Tibial nerve (tissue), 4 donors: Measurements from ENCODE around the gene SLC12A7. TPM values are rescaled to one million over a fixed set of nuclear protein-coding genes. Genes with fewer than 3 reads are reported as not detected.

Experiments used
- DNase-seq, 2 donors: peaks; one replicate each; pipeline ENCODE4 v3.0.0-alpha.2; 2019; ENCODE audit warnings: low spot score in 2 of 2
- H3K27ac ChIP-seq, 4 donors: fragments of 200-600 bp; sonication (generic) in 3 of 4; one replicate each; pipeline ENCODE4 v1.5.1; 2017 to 2019; ENCODE audit warnings: mild to moderate bottlenecking in 1 of 4
- H3K27me3 ChIP-seq, 2 donors: fragments of 200-600 bp; sonication (generic) in 1 of 2; one replicate each; pipeline versions ENCODE4 v1.5.1 to v1.6.0; 2017 to 2019
- H3K36me3 ChIP-seq, 3 donors: fragments of 200-600 bp; sonication (generic); one replicate each; pipeline ENCODE4 v1.5.1; 2018 to 2019
- H3K4me1 ChIP-seq, 4 donors: fragments of 200-600 bp; sonication (generic) in 3 of 4; one replicate each; pipeline ENCODE4 v1.5.1; 2017 to 2019
- H3K4me3 ChIP-seq, 4 donors: fragments of 200-600 bp; sonication (generic) in 3 of 4; one replicate each; pipeline ENCODE4 v1.5.1; 2017 to 2019; ENCODE audit warnings: mild to moderate bottlenecking in 1 of 4, moderate library complexity in 1 of 4
- H3K9me3 ChIP-seq, 4 donors: fragments of 200-600 bp; sonication (generic) in 3 of 4; one replicate each; pipeline ENCODE4 v1.5.1; 2017 to 2019
- EP300 ChIP-seq, 2 donors: sonication (generic); formaldehyde crosslinking; IDR thresholded peaks; one replicate each; pipeline ENCODE4 v1.6.1; 2017; ENCODE audit warnings: antibody characterized with exemption in 2 of 2, mild to moderate bottlenecking in 1 of 2
- POLR2A ChIP-seq, 2 donors: fragments of 450-650 bp; IDR thresholded peaks; one replicate each; pipeline ENCODE4 v1.6.1; 2017; ENCODE audit warnings: antibody characterized with exemption in 2 of 2, mild to moderate bottlenecking in 2 of 2, moderate library complexity in 2 of 2
- WGBS, 2 donors: methylation state at CpG; one replicate each; pipeline ENCODE4 v1.1.5; 2018; 5-methylcytosine and 5-hydroxymethylcytosine counted together
- total RNA-seq, 4 donors: library from RNA; depleted of rRNA; stranded (reverse); fragments of >200 nt; gene quantifications; one replicate each; pipeline ENCODE4 v1.1.0, GENCODE V29; 2016
- TF ChIP-seq, protein P1 (sequence below), 5 experiments: fragments of 200-600 bp in 3 of 5; fragments of 450-650 bp in 2 of 5; sonication (generic) in 3 of 5; IDR thresholded peaks; one replicate each; pipeline ENCODE4 v1.5.1; 2016 to 2019; ENCODE audit warnings: antibody characterized with exemption in 5 of 5, mild to moderate bottlenecking in 3 of 5, moderate library complexity in 2 of 5

SLC12A7 gene
- total RNA-seq, 4 donors from 2014 or later: 11.4 to 39.3 (median 18.8) TPM

DNA sequence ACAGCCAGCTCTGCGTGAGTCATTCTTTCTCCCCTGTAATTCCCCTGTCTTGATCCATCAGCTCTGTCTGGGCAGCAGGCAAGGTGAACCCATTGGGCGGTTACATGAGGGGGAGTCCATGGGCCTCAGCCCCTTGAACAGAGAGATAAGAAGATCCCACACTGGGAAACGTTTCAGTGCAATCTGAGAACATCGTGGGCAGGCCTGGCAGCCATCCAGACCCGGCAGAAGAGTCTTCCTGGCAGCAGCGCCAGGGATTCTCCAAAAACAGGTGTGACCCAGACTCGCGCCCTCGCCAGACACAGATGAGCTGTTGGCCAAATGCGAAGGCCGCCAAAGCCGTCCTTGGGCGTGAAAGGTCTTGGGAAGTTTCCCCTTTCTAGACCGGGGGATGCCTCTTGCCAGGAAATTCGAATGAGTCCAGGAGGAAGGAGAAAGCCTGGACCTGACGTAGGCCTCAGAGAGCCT lies 6.4 kb upstream of the SLC12A7 start:
- Histone ChIP-seq H3K9me3 (no peaks in the 10 kb centered on the region), H3K27me3 (no peaks in the 10 kb centered on the region), H3K36me3 (no peaks in the 10 kb centered on the region), H3K4me3 (no peak overlapping the region), H3K4me1 (peaks cover 0 to 13% (median 2%) of the 10 kb centered on the region in 4 donors), H3K27ac (no peak overlapping the region)
- no peak for DNase-seq
- TF ChIP-seq, protein P1, sequence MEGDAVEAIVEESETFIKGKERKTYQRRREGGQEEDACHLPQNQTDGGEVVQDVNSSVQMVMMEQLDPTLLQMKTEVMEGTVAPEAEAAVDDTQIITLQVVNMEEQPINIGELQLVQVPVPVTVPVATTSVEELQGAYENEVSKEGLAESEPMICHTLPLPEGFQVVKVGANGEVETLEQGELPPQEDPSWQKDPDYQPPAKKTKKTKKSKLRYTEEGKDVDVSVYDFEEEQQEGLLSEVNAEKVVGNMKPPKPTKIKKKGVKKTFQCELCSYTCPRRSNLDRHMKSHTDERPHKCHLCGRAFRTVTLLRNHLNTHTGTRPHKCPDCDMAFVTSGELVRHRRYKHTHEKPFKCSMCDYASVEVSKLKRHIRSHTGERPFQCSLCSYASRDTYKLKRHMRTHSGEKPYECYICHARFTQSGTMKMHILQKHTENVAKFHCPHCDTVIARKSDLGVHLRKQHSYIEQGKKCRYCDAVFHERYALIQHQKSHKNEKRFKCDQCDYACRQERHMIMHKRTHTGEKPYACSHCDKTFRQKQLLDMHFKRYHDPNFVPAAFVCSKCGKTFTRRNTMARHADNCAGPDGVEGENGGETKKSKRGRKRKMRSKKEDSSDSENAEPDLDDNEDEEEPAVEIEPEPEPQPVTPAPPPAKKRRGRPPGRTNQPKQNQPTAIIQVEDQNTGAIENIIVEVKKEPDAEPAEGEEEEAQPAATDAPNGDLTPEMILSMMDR (IDR thresholded peaks at IDR 0.05): no peak
- TF ChIP-seq POLR2A (IDR thresholded peaks at IDR 0.05) (no peak), EP300 (IDR thresholded peaks at IDR 0.05) (no peak)
- 53 to 75% methylated on average over 12 to 16 of the region's 16 CpGs for WGBS, 2 donors

DNA sequence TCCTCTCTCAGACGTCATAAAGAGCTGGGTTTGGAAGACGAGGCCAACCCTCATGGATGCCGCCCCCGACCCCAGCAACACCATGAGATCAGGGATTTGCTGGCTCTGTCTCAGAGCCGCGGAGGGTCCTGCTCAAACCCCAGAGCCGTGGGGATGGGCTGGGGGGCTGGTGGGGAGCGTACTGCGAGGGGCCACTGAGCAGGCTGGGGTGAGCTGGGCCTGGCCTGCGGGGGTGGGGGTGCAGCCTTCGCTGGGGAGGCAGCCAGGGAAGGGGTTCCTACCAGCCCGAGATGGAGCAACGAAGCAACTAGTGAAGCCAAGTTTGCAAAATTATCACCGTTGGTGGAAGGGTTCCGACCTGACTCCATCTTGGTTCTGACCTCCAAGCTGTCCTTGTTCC lies 5.1 kb upstream of the SLC12A7 start:
- Histone ChIP-seq H3K4me3 (no peak overlapping the region), H3K27ac (no peak overlapping the region), H3K36me3 (no peaks in the 10 kb centered on the region), H3K9me3 (no peaks in the 10 kb centered on the region), H3K27me3 (no peaks in the 10 kb centered on the region), H3K4me1 (peaks cover 0 to 16% (median 2%) of the 10 kb centered on the region in 4 donors)
- 88 to 91% methylated on average over 15 of the region's 15 CpGs for WGBS, 2 donors
- TF ChIP-seq, protein P1 (IDR thresholded peaks at IDR 0.05): no peak
- TF ChIP-seq EP300 (IDR thresholded peaks at IDR 0.05) (no peak), POLR2A (IDR thresholded peaks at IDR 0.05) (no peak)
- no peak for DNase-seq

DNA sequence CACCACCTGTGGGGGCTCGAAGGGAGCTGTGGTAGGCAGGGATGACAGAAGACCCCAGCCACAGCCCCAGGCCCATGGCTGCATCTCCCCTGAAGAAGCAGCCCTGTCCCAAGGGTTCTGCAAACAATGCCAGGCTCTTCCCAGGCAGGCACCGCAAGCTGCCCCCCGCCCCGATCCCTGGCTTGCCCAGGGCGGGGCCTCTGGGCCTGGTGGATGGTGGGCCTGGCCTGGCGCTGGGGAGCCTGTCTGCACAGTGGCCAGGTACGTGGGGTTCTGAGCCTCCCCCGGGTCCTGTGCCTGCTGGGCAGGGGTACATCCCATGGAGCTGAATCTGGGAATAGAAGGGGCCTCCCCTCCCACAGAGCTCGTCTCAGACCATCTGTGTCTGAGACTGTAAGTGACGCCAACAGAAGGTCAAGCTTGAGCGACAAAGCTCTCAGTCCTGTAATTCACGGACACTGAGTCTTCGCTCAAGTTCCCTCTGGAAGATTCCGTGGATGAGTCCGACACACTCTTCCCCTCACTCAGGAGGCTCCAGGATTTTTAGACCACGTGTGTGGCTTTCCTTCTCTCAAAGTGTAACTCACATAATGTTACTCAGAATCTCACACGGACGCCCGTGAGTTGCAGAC lies 4.4 kb upstream of the SLC12A7 start:
- 86 to 91% methylated on average over 16 to 17 of the region's 19 CpGs for WGBS, 2 donors
- TF ChIP-seq POLR2A (IDR thresholded peaks at IDR 0.05): no peak
- TF ChIP-seq EP300 (IDR thresholded peaks at IDR 0.05): no peak
- TF ChIP-seq, protein P1 (IDR thresholded peaks at IDR 0.05): no peak
- Histone ChIP-seq H3K4me1 (peaks cover 0 to 17% (median 2%) of the 10 kb centered on the region in 4 donors), H3K27me3 (no peaks in the 10 kb centered on the region), H3K27ac (no peak overlapping the region), H3K36me3 (no peaks in the 10 kb centered on the region), H3K9me3 (no peaks in the 10 kb centered on the region), H3K4me3 (no peak overlapping the region)
- no peak for DNase-seq

DNA sequence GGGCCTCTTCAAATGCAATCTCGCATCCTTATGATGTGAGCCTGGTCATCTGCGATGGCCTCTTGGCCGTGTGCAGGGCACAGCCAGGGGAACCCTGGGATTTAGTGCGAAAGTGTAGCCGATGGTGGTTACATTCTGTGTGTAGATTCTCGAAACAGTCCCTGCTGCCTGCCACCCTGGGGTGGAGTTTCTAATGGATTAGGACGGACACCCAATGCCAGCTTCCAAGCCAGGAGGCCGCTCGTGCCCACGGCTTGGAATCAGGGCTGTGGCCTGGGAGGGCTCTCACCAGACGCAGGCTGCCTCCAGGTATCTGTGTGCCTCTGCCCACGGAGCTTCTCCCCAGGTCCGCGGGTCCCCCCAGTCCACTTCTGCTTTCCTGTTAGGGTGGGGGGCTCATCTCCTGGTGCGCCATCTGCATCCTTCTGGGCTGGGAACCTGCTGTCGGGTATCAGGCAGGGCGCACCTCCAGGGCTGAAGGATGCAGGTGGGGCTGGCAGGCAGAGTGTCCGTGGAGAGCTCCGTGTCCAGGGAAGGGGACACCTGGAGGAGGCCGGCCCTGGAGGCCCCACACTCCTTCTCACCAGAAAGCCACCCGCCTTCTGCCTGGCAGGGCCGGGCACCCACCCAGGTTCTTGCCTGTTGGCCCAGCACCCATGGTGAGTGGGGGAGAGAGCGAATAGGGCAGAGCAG lies 3.4 kb upstream of the SLC12A7 start:
- Histone ChIP-seq H3K4me1 (peaks cover 0 to 23% (median 8%) of the 10 kb centered on the region in 4 donors), H3K4me3 (no peak overlapping the region), H3K36me3 (no peaks in the 10 kb centered on the region), H3K9me3 (no peaks in the 10 kb centered on the region), H3K27ac (no peak overlapping the region), H3K27me3 (no peaks in the 10 kb centered on the region)
- TF ChIP-seq EP300 (IDR thresholded peaks at IDR 0.05) (no peak), POLR2A (IDR thresholded peaks at IDR 0.05) (no peak)
- TF ChIP-seq, protein P1 (IDR thresholded peaks at IDR 0.05): no peak
- DNase-seq: no peak
- 93 to 95% methylated on average over 21 to 22 of the region's 23 CpGs for WGBS, 2 donors
